CD1c-positive myeloid dendritic cell (primary cell): ENCODE results near the gene TMPRSS3.

Experiments used
- DNase-seq: peaks from one replicate; pipeline ENCODE4 v3.0.0-alpha.2; 2016; ENCODE audit errors: extremely low spot score

The TMPRSS3 gene

DNA sequence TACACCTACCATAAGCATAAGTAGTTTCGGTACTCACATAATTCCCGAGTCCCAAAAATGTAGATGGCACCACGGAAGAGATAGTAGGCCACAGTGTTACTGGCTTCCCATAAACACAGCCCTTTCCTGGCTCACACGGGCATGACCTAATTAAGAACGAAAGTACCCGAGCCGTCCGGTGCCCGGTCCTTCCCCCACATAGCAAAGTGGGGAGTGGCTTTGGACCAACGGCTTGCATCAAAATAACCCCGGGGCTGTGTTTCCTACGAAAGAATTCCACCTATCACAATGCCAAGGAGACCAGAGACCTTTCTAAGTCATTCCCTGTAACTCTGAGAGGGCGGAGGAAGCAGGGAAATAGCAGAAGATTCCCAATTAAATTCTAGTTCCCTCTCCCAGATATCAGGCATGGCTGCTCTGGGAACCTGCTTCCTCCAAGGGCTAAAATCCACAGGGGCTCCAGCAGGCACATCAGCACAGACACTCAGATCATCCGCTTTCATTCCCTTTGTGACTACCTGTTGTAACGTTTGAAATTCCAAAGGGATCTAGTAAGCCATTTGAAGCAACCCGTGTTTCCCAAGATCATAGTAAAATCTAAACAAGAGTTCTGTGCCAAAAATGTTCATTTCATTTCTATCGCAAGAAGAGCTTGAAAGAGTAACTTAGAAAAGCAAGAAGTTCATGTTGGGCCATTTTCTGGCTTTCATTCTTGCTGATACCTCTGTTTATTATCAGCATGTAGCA is at the start of gene TMPRSS3:
TSS of gene TMPRSS3 (minus strand) at position 148 of the 747 bp plus-strand sequence. CDS start 635 bp downstream, outside the sequence.
- no peak for DNase-seq

DNA sequence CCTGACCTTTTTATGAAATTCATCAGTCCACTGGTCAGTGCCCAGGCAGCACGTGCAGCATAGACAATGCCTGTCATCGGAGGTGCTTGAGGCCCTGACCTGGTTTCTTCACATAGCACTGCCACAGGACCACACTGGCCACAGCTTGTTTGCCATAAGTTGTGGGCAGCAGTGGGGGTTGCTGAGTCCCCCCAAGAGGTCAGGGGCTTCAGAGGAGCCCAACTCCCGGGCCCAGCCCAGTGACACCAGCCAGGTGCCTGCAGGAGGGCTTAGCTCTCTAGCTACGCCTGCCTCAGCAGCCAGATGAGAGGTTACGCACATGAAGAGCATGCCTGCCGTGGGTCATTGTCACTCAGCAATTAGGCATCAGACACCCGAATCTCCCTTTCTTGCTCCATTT is 49.5 kb upstream of the TMPRSS3 start:
- no peak for DNase-seq

DNA sequence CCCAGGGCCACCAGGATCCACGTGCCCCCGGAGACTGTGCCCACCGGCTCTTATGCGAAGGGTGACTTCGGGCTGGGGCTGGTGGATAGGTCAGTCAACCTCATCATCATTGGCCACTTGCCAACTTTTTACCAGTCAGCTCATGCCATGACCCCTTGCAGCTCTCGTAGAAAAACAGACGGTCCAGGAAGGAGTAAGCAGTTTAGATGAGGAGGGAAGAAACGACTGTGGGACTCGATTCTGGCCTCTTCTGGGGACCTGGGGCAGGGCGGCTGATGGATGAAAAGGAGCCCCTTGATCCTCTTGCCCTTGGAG is 48.9 kb upstream of the TMPRSS3 start:
- no peak for DNase-seq

DNA sequence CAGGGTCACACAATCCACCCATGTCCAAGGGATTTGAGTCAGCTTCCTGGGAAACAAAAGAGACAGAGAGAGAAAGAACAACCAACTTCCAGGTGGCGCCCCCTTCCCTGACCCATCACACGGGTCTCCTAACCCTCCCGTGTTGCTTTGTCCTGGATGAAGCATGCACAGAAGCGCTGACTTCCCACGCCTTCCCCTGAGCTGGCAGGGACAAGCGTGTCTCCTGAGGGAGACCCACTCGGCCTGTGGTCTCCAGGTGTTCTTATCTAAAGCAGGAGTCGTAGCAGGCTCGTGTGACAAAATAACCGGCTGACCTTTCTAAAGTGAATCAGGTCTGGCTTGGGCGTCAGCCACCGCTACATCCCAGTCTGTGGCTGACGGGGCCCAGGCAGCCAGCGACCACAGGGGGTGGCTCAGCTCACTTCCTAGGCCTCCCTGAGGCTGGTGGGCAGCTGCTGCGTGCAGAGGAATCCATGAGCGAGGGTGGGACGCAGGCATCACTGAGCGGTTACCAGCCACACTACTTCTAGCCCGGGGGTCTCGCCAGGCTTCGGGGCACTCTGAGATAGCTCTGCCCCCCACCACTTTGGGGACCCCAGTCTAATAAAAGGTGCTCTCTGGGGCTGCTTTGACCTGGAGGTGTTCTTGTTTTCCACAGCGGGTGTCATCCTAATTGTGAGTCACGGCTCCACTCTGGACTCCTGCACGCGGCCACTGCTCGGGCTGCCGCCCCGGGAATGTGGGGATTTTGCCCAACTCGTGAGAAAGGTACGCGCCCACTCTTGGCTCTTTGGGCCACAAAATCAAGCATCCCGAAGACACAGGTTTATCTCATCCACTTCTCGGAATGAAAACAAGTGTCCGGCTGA is 48.3 kb upstream of the TMPRSS3 start:
- DNase-seq = no peak

DNA sequence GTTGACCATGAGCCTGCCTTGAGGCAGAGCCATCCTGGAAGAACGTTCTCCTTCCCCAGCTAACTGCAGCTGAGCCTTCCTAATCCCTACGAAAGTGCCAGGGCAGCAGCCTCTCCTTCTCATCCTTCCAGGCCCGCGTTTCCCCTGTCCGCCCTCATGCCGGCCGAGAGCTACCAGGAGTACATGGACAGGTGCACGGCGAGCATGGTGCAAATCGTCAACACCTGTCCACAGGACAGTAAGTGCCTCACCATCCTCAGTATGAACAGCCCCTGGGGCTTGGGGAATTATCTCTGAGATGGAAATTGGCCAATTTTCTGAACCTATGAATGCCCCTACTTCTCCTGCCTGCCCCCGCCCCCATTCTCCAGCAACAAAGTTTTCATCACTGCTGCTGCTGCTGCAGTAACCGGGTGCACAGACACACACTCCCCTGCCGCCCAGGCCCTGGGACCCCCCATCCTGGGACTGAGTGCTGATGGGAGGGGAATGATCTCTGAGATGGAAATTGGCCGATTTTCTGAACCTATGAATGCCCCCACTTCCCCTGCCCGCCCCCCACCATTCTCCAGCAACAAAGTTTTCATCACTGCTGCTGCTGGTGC is 47.4 kb upstream of the TMPRSS3 start:
- no peak for DNase-seq

DNA sequence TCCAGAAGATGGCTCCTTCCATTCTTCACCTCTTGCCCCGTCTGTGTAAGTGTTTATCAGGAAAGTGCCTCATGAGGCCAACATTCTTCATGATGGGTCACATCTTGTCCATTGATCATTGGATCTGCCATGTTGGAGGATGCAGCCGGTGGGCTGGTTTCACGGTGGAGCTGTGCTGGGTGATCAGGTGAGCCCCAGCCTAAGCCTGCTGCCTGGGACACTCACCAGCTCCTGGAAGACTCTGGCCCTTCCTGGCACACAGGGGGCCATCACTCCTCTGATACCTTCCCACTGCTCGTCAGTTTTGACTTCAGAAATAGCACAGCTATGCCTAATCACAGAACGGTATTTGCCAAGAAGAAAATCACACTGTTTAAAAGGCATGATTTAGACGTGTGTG is 46.1 kb upstream of the TMPRSS3 start:
- DNase-seq = no peak

DNA sequence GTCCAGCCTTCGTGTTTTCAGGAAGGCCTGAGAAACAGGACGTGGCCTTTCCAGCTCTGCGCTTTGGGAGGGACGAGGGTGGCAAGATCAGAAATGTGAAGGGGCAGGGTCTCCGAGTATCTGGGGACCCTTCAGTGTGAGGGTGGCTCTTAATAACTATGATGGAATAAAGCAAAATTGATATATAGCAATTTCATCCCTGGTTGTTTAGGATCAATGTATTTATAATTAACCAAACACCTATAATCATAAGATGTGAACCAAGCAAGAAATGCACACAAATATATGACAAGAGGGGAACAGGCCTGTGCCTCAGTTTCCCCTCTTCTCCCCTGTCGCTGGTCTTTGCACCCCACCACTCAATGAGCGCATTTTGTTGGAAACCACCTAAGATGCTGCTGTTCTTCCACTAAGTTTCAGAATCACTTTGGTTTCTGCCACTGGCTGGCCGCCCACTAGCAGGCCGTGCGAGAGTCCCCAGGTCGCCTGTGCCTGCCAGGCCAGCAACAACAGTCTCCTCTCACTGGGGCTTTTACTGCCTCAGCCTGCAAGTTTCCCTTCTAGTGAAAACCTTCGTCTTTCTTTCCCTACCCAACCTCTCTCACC is 44.4 kb upstream of the TMPRSS3 start:
- no peak for DNase-seq

DNA sequence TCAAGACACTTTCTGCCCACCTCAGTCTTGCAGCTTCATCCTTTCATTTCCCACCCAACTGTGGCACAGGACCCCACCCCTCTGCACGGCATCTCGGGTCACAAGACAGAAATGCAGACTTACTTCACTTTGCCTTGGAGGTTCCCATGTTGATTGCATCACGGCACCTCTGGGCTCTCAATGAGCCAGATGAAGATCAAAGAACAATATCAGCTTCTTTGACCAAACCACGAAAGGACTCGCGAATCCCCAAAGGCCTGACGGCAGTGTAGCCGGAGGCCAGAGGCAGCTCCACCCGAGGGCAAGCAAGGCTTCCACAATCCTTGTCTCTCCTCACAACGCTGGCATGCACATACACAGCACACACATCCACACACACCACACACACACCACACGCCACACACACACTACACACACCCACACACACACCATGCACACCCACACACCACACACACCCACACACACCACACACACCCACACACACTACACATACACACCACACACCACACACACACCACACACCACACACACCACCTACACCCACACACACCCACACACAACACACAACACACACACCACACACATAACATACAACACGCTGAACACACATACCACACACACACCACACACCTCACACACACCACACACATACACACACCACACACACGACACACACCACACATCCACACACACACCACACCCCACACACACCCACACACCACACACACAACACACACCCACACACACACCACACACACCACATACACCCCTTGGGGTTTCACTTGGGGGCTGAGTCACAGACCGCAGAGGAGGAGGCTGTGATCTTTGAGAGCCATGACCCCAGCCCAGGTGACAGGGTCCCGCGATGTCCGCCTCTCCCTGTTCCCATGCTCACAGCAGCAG is 43.7 kb upstream of the TMPRSS3 start:
- no peak for DNase-seq

DNA sequence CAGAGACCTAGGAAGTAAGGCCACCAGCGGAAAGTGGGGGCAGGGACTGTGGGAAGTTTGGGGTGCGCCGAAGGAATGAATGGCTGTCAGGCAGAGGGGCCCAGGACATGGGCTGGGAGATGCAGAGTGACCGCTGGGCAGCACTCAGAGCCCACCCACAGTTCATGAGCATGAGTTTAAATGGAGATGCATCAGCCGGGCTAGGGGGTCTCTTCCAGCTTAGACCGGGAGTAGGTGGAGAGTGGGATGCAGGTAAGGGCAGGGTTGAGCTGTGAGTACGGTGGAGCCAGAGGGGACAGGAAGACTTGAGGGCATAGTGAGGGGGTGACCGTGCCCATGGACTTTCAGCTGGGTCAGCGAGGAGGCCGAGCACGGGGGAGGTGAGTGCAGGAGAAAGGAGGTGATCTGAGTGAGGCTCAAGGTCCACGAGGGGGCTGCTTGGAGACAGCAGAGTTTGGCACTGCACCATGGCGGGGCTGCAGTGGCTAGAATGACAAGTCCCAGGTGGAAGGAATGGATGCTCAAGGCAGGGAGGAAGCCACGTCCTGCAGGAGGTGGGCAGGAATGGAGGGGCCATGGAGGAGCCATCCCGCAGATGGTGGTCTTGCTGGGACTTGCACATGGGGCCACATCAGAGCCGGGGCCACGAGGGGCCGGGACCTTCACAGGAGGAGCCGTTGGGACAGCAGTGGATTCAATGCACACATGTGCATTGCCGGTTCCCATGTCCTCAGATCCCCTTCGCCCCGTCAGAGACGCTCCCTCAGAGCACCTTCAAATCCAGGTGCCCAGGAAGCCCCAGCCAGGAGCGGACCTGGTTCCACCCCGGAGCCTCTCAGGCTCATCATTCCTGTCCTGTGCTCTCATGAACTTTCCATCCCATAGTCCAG is 42.7 kb upstream of the TMPRSS3 start:
- DNase-seq = no peak

DNA sequence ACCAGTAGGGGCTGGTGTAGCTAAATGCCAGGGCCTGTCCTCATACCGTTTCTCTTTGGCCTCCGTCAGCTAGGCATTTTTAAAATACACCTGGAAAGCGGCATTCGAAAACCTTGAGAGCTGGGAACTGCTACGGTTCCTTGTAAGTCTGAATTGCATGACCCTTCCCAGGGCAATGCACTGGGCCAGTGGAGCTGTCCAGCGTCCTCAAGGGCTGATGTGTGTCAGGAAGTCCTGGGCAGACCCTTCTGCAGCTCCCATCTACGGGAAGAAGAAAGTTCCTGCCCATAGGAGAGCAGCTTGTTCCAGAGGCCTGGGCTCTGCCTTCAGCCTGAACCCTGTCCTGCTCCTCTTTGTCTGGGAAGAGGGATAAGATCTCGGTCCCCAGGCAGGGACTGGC is 41.9 kb upstream of the TMPRSS3 start:
- no peak for DNase-seq

DNA sequence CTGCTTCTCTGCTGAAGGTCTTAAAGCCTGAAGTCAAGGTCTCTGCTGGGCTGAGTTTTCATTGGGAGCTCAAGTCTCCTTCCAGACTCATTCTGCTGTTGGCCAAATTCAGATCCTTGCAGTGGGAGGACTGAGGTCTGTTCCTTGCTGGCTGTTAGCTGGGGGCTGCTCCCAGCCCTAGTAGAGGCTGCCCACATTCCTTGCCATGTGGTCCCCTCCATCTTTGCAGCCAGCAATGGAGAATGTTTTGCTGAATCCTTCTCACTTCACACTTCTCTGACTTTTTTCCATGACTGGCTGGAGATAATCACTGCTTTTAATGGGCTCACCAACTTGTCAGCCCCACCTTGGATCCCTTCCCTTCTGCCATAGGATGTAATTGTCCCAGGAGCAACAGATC is 41.1 kb upstream of the TMPRSS3 start:
- DNase-seq = no peak

DNA sequence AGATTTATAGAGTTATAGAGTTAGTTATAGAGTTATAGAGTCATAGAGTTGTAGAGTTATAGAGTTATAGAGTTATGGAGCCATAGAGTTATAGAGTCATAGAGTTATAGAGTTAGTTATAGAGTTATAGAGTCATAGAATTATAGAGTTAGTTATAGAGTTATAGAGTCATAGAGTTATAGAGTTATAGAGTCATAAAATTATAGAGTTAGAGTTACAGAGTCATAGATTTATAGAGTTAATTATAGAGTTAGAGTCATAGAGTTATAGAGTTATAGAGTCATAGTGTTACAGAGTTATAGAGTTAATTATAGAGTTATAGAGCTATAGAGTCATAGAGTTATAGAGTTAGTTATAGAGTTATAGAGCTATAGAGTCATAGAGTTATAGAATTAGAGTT is 40.0 kb upstream of the TMPRSS3 start:
- DNase-seq = no peak

DNA sequence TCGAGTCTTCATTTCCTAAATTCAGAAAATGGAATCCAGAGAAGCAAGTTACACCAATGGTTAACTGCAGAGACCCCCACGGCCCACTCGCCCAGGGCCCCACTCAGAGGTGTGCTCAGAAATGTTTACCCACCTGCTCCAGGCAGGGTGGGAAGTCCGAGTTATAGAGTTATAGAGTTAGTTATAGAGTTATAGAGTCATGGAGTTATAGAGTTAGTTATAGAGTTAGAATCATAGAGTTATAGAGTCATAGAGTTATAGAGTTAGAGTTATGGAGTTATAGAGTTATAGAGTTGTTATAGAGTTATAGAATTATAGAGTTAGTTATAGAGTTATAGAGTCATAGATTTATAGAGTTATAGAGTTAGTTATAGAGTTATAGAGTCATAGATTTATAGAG is 39.5 kb upstream of the TMPRSS3 start:
- DNase-seq = no peak

DNA sequence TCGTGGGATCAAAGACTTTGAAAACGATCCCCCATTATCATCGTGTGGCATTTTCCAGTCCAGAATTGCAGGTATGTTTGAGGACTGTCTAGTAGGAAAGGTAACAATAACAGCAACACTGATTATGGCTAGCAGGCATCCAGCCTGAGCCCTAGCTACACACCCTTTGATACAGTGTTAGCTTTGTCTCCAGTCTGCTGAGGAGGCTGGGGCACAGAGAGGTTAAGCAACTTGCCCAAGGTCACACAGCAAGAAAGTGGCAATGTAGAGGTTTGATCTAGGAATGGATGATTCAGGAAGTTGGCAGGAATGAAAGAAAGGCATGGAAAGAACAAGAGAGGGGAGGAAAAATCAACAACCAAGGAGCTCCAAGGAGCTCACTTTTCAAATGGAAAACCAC is 39.0 kb upstream of the TMPRSS3 start:
- DNase-seq = no peak

DNA sequence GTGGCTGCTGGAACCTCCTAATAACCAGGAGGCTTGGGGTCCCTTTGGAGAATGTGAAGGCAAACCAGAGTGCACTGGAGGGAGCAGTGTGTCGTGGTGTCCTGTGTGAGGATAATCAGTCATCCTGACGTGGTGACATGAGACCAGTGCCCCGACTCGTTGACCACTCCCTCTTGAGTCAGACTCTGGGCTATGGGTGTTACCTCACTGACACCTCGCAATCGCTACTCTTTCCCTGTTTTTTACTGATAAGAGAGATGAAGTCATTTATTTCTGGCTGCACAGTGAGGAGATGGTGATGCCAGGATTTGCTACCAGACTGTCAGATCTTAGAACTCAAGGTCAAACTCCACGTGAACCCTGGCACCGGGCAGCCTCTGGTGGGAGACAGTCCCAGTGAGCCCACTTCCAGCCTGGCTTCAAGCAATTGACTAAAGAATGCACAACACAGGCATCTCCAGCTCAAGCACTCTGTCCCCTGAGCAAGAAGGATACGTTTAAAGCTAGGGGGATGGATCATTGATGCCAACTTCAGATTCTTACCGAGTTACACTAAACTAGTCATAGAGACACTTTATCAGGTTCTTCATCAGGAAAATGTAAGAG is 38.2 kb upstream of the TMPRSS3 start:
- DNase-seq = no peak

DNA sequence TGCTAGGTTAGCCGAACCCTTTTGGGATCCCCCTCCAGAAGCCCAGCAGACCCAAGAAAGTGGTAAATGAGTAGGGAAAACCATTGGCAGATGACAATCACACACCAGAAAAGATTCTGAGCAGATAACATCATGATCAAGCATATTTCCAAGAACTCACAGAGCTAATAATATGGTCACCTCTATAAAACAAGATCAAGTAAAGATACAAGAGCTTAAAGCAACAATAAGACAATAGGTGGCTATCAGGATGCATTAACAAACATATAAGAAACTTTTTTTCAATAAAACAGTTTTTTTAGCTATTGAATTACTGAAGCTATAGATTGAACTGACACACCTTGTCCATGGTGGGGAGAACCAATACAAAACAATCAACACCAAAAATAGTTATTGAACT is 36.8 kb upstream of the TMPRSS3 start:
- DNase-seq = no peak

DNA sequence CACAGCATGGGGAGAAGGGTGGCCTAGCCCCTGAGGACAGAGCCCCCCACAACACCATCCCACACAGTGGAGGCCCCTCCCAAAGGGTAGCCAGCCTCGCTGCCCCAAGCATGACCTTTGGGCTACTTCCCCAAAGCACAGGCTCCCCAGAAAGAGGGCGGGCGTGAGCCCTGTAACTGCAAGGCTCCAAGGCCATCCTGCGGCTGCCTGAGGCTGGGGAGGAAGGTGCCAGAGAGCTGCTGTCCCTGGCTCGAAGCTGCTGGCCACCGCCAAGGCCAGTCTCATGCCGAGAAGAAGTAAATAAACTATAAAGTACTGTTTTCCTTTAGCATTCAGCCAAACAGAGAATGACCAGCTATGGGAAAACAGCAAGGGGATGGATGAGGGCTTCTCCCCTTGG is 35.3 kb upstream of the TMPRSS3 start:
- DNase-seq = no peak

DNA sequence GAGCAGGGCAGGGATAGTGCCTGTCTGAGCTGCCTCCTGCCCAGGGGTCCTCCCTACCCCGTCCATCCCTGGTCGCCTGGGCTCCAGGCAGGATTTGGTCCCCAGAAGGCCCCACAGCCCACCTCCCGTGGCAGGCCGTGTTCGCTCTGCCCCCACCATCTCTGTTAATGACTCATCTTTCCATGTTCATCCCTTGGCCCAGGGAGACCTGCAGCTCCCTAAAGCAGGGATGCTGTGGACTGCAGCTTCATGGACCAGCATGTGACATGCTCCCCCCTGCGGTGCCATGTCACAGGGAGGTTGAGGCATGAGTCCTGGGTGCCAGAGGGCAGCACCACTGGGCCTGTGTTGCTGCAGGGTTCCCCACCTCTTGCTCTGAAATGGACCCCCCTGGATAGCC is 34.7 kb upstream of the TMPRSS3 start:
- DNase-seq = no peak

DNA sequence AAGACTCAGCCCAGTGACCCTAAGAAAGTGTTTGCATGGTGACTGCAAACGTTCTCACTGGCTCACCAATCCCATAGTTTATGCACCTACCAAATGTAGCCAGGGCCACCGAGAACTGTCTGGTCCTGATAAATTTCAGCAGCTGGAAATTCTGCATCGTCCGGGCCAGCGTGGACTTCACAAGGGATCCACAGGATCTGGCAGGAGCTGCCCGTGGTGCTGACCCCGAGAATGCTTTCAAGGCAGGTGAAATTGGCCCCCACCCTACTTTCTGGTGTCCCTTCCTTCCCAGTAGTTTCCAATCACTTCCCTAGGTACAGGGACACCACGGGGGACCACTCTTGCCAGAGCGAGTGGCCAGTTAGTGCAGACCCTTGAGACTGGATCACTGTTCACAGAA is 34.0 kb upstream of the TMPRSS3 start:
- no peak for DNase-seq

DNA sequence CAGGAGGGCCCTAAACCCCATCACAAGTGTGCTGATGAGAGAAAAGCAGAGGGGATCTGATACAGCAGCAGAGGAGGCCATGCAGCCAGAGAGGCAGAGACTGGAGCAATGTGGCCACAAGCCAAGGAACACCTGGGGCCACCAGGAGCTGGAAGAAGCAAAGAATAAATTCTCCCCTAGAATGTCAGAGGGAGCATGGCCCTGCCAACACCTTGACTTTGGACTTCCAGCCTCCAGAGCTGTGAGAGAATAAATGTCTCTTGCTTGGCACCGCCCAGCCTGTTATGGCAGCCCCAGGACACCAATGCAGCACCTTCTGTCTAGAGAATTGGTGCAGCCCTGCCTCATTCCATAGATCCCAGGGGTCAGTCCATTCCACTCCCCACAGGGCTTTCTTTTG is 33.2 kb upstream of the TMPRSS3 start:
- DNase-seq = no peak
